Measurements from ENCODE around the gene LIPE. TPM values are rescaled to one million over a fixed set of nuclear protein-coding genes. Genes with fewer than 3 reads are reported as not detected.

Gene LIPE
- total RNA-seq, 4 donors from 2014 or later: 77.1 to 717 (median 234) TPM

GRCh38 chr19:42355896-42356295, 71.3 kb downstream of the LIPE start:
- 94 to 95% methylated on average over 9 to 12 of the region's 12 CpGs for WGBS, 2 donors
- no peak for DNase-seq (ENCODE audit: low spot score in 2 of 2)

GRCh38 chr19:42353341-42354015, 73.7 kb downstream of the LIPE start:
- WGBS, 2 donors: 87 to 95% methylated on average over 8 to 22 of the region's 29 CpGs
- no peak overlapping the region for H3K27ac ChIP-seq

More at GRCh38 chr19:42355896-42356295, 71.3 kb downstream of the LIPE start:
- TF ChIP-seq POLR2A (IDR thresholded peaks at IDR 0.05) (no peak), CTCF (IDR thresholded peaks at IDR 0.05) (no peak), EP300 (IDR thresholded peaks at IDR 0.05) (no peak)
- no peaks in the 10 kb centered on the region for H3K27me3 ChIP-seq
- H3K36me3 ChIP-seq: peaks cover 0 to 95% (median 7%) of the 10 kb centered on the region in 3 donors
- H3K27ac ChIP-seq: no peak overlapping the region
- no peak overlapping the region for H3K4me3 ChIP-seq
- H3K9me3 ChIP-seq: no peaks in the 10 kb centered on the region
- no peaks in the 10 kb centered on the region for H3K4me1 ChIP-seq

GRCh38 chr19:42352301-42353259, 74.6 kb downstream of the LIPE start:
- DNase-seq (ENCODE audit: low spot score in 2 of 2): no peak
- WGBS, 2 donors: 84 to 87% methylated on average over 11 to 27 of the region's 31 CpGs
- no peaks in the 10 kb centered on the region for H3K4me1 ChIP-seq
- no peaks in the 10 kb centered on the region for H3K9me3 ChIP-seq
- H3K36me3 ChIP-seq: peaks cover 0 to 100% (median 7%) of the 10 kb centered on the region in 3 donors
- no peak overlapping the region for H3K4me3 ChIP-seq
- no peaks in the 10 kb centered on the region for H3K27me3 ChIP-seq
- TF ChIP-seq CTCF (IDR thresholded peaks at IDR 0.05) (no peak), POLR2A (IDR thresholded peaks at IDR 0.05) (no peak), EP300 (IDR thresholded peaks at IDR 0.05) (no peak)
- no peak overlapping the region for H3K27ac ChIP-seq

More at GRCh38 chr19:42353341-42354015, 73.7 kb downstream of the LIPE start:
- TF ChIP-seq EP300 (IDR thresholded peaks at IDR 0.05) (no peak), POLR2A (IDR thresholded peaks at IDR 0.05) (no peak), CTCF (IDR thresholded peaks at IDR 0.05) (no peak)
- H3K4me1 ChIP-seq: no peaks in the 10 kb centered on the region
- no peaks in the 10 kb centered on the region for H3K9me3 ChIP-seq
- no peak for DNase-seq (ENCODE audit: low spot score in 2 of 2)
- no peak overlapping the region for H3K4me3 ChIP-seq
- H3K27me3 ChIP-seq: no peaks in the 10 kb centered on the region
- H3K36me3 ChIP-seq: peaks cover 0 to 100% (median 7%) of the 10 kb centered on the region in 3 donors

Small RNA genes lying within 50 kb of the gene (small RNA-seq; reads per million reads assigned to genes)
- gene RNU4-60P: not detected

Other genes with a start within 250 kb of the LIPE start
- 10 to 100 TPM; 33.9 to 56.2 (median 40.3) TPM for gene DEDD2, start 209.7 kb downstream of the LIPE start, total RNA-seq
- 1 to 10 TPM; 4.3 to 6.3 (median 6.3) TPM for gene ZNF526, start 207.1 kb downstream of the LIPE start, total RNA-seq
- gene GSK3A, start 184.8 kb downstream of the LIPE start, total RNA-seq: 10 to 100 TPM; 24.7 to 34.5 (median 28.3) TPM
- gene ERF, start 172.3 kb downstream of the LIPE start, total RNA-seq: 10 to 100 TPM; 30.4 to 42.6 (median 35.1) TPM
- 10 to 100 TPM; 27.0 to 74.1 (median 41.3) TPM for gene CIC, start 158.1 kb downstream of the LIPE start, total RNA-seq
- gene PRR19, start 125.3 kb downstream of the LIPE start, total RNA-seq: under 1 TPM in 2 of 4 donors, not detected in 2; 0.30 to 0.44 TPM
- 1 to 10 TPM; 3.8 to 9.0 (median 8.1) TPM for gene PAFAH1B3, start 124.8 kb downstream of the LIPE start, total RNA-seq
- under 1 TPM in 1 of 4 donors, not detected in 3; 0.20 TPM for gene TMEM145, start 114.1 kb downstream of the LIPE start, total RNA-seq
- gene MEGF8, start 101.8 kb downstream of the LIPE start, total RNA-seq: 10 to 100 TPM; 17.9 to 33.3 (median 22.4) TPM
- 1 to 10 TPM in 1 of 4 donors, not detected in 3; 5.0 TPM for gene CNFN, start 37.1 kb downstream of the LIPE start, total RNA-seq
- gene CXCL17, start 15.6 kb upstream of the LIPE start, total RNA-seq: not detected
- under 1 TPM in 1 of 4 donors, not detected in 3; 0.66 TPM for gene CEACAM1, start 101.1 kb upstream of the LIPE start, total RNA-seq
- not detected for gene CEACAM8, start 167.5 kb upstream of the LIPE start, total RNA-seq

Data from tibial nerve (tissue), 4 donors.